ENCODE results near the gene LRRC36. TPM values are rescaled to one million over a fixed set of nuclear protein-coding genes. Genes with fewer than 3 reads are reported as not detected.
"Not testable (repeated sequence)": the region's sequence is repeated elsewhere in the genome, so short reads cannot be mapped to it uniquely, and the experiment has no call there.

The LRRC36 gene
- total and polyA plus RNA-seq, 2 donors (not counting 3 experiments of a cell fraction or from before 2014, with no cell fraction given) = 0.30 to 2.0 TPM

GRCh38 chr16:67372664-67373063 is 46.0 kb downstream of the LRRC36 start:
- Histone ChIP-seq H3K4me3 (replicated peaks in 1 of 3; ENCODE audit: insufficient read depth in 1 of 3, low read depth in 1 of 3, low read length in 3 of 3) (no peak overlapping the region), H3K9me1 (replicated peaks; ENCODE audit: control insufficient read depth, extremely low read depth, insufficient read depth, low read length) (no peaks in the 10 kb centered on the region), H3K79me2 (ENCODE audit: control insufficient read depth, insufficient read depth, low read length) (no peaks in the 10 kb centered on the region), H4K20me1 (replicated peaks; ENCODE audit: control insufficient read depth, extremely low read depth, insufficient read depth, low read length) (no peaks in the 10 kb centered on the region), H3K9me3 (replicated peaks; ENCODE audit: control insufficient read depth, insufficient read depth, low read length) (no peaks in the 10 kb centered on the region), H3K36me3 (ENCODE audit: control insufficient read depth in 2 of 2, extremely low read depth in 1 of 2, insufficient read depth in 2 of 2, low read length in 2 of 2) (no peaks in the 10 kb centered on the region), H2AFZ (ENCODE audit: low read depth, low read length) (no peak overlapping the region), H3K27ac (ENCODE audit: insufficient read depth, low read depth, low read length) (no peak overlapping the region), H3K4me1 (ENCODE audit: control insufficient read depth, extremely low read depth, insufficient read depth, low read length) (no peaks in the 10 kb centered on the region), H3K27me3 (ENCODE audit: control insufficient read depth in 2 of 2, insufficient read depth in 2 of 2, low read length in 2 of 2) (peaks cover 3 to 17% of the 10 kb centered on the region in 2 experiments), H3K9ac (replicated peaks; ENCODE audit: extremely low read depth, insufficient read depth, low read length) (no peak overlapping the region), H3K4me2 (ENCODE audit: insufficient read depth, low read length) (no peak overlapping the region)
- TF ChIP-seq FOS (IDR thresholded peaks at IDR 0.05; ENCODE audit: borderline replicate concordance, insufficient read depth, low read length) (no peak), CTCF (IDR thresholded peaks at IDR 0.05; ENCODE audit: extremely low read depth in 1 of 2, insufficient read depth in 1 of 2, low read depth in 1 of 2, low read length in 2 of 2) (peak in 1 of 2 donors; percentile 39), GATA2 (IDR thresholded peaks at IDR 0.05; ENCODE audit: insufficient read depth, insufficient read length, low read depth, low read length) (no peak), MYC (IDR thresholded peaks at IDR 0.05; ENCODE audit: low read depth, low read length) (no peak), JUN (IDR thresholded peaks at IDR 0.05; ENCODE audit: borderline replicate concordance, insufficient read depth, insufficient read length, low read depth) (no peak)
- POLR2A ChIA-PET = no interaction called here
- BruUV-seq (replicated peaks) = no TSS peak
- FAIRE-seq = peak; percentile 55
- dilution Hi-C loops (cut with MboI; ENCODE audit: extremely low pct_ligation_motif_present, low sequenced_read_pairs) = no loop called here
- DNase-seq (ENCODE audit: low read depth, low spot score) = peak; percentile 40
- intact Hi-C loops (cut with micrococcal nuclease) = loop anchor here (1.0 to 5.0 kb wide), 3 partner anchors 21 to 75 kb away; partner anchors contain the start of gene TPPP3
- CTCF ChIA-PET = interaction anchor here (1.0 to 2.9 kb wide), 14 partner anchors 8 to 112 kb away, joined by 3 to 21 read pairs (median 8); partner anchors contain the start of genes HSD11B2 and TPPP3

GRCh38 chr16:67376012-67376411 is 49.4 kb downstream of the LRRC36 start:
- FAIRE-seq; DNase-seq (ENCODE audit: low read depth, low spot score); H3K27me3 ChIP-seq (ENCODE audit: control insufficient read depth in 2 of 2, insufficient read depth in 2 of 2, low read length in 2 of 2); H3K36me3 ChIP-seq (ENCODE audit: control insufficient read depth in 2 of 2, extremely low read depth in 1 of 2, insufficient read depth in 2 of 2, low read length in 2 of 2); H3K79me2 ChIP-seq (ENCODE audit: control insufficient read depth, insufficient read depth, low read length); H3K9ac ChIP-seq (replicated peaks; ENCODE audit: extremely low read depth, insufficient read depth, low read length); H3K9me3 ChIP-seq (replicated peaks; ENCODE audit: control insufficient read depth, insufficient read depth, low read length); H2AFZ ChIP-seq (ENCODE audit: low read depth, low read length); intact Hi-C loops (cut with micrococcal nuclease); dilution Hi-C loops (cut with MboI; ENCODE audit: extremely low pct_ligation_motif_present, low sequenced_read_pairs); BruUV-seq (replicated peaks); H3K4me3 ChIP-seq (replicated peaks in 1 of 3; ENCODE audit: insufficient read depth in 1 of 3, low read depth in 1 of 3, low read length in 3 of 3); H3K4me2 ChIP-seq (ENCODE audit: insufficient read depth, low read length); H3K9me1 ChIP-seq (replicated peaks; ENCODE audit: control insufficient read depth, extremely low read depth, insufficient read depth, low read length); POLR2A ChIA-PET; H4K20me1 ChIP-seq (replicated peaks; ENCODE audit: control insufficient read depth, extremely low read depth, insufficient read depth, low read length); H3K27ac ChIP-seq (ENCODE audit: insufficient read depth, low read depth, low read length); H3K4me1 ChIP-seq (ENCODE audit: control insufficient read depth, extremely low read depth, insufficient read depth, low read length): not testable (repeated sequence)
- CTCF ChIA-PET = interaction anchor here (1.0 to 1.6 kb wide), 3 partner anchors 8 to 23 kb away, joined by 3 to 10 read pairs (median 4); no protein-coding TSS in a partner anchor
